Forelimb muscle (tissue), 1 donor: ENCODE results near the gene PPP2R2C. TPM values are rescaled to one million over a fixed set of nuclear protein-coding genes. Genes with fewer than 3 reads are reported as not detected.

Experiments used
- DNase-seq: peaks from one replicate; pipeline ENCODE4 v3.0.0-alpha.2; 2013; ENCODE audit warnings: low read depth
- polyA plus RNA-seq: library from polyadenylated mRNA; unstranded; fragments of 120-200 nt; gene quantifications from one replicate; pipeline ENCODE4 v1.2.1, GENCODE V29; 2013; ENCODE audit not compliant: insufficient read length

PPP2R2C gene
- polyA plus RNA-seq, 1 donor, result 0.13 TPM

DNA sequence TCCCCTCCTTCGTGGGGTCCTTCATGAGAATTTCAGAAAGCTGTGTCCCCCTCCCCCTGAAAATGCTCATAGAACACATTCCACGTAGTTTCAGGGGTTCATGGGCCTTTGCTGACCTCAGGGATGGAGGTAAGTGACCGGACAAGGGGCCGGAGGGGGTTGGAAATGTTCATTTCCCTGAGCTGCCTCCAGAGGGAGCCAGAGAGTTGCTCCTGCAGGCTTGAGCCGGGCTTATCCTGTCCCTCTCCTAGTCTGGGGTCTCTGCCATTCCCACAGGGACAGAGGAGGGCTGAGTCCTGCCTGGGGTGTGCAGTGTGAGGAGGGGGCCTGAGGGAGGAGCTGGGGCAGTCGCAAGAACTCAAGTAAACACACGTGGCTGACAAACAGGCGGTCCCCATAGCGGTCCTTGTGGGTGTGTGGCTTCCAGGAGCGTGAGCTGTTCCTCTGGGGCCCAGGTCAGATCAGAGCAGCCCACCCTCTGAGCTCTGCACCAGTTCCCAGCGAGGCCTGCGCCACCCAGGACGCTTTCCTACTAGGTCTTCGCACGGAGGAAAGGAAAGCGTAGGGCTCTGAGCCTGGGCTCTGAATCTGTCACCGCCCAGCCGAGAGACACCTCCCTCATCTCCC, 140.3 kb downstream of the PPP2R2C start:
- no peak for DNase-seq

DNA sequence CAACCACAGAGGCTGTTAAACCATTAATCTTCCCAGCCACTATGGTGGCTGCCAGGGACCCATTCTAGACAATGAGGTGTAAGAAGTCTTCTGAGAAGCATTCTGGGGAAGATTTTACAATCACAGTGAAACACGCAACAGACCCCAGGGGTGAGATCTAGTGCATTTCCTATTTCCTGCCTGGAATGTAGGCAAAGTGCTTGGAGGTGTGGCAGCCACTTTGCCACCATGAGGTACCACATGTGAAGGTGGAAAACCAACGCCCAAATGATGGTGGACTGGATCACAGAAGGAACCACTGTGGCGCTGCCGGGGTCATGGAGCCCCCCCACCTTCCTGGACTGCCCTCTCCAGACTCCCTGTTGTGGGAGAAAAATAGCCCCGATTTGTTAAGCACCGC, 140.9 kb downstream of the PPP2R2C start:
- no peak for DNase-seq

DNA sequence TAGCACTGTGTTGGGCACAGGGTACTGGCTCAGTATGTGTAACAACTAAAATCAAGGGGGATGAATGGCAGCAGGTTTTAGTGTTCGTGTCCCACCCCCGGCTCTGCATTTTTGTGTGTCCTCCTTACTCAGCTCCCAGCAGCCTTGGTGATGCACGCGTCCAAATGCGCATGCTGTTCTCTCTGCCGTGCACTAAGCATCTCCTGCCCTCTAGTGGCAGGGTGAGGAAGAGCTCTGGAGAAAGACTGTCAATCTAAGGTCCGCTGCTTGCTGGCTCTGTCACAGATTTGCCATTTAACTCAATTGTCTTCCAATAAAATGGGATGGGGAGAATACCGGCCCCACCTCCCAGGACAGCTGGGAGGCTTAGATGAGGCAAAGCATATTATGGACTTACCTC, 141.4 kb downstream of the PPP2R2C start:
- DNase-seq, result no peak

DNA sequence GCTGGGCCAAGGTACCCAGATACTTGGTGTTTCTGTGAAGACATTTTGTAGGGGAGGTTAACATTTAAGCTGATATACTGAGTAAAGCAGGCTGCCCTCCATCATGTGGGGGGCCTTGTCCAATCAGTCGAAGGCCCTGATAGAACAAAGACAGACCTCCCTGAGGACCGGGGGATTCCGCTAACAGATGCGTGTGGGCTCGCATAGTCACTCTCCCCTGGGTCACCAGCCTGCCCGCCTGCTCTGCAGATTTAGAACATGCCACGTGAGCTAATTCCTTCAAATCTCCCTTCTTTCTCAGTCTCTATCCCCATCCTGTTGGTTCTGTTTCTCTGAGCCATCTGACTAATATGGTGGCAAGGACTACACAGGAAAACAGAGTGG, 142.0 kb downstream of the PPP2R2C start:
- DNase-seq, result no peak

DNA sequence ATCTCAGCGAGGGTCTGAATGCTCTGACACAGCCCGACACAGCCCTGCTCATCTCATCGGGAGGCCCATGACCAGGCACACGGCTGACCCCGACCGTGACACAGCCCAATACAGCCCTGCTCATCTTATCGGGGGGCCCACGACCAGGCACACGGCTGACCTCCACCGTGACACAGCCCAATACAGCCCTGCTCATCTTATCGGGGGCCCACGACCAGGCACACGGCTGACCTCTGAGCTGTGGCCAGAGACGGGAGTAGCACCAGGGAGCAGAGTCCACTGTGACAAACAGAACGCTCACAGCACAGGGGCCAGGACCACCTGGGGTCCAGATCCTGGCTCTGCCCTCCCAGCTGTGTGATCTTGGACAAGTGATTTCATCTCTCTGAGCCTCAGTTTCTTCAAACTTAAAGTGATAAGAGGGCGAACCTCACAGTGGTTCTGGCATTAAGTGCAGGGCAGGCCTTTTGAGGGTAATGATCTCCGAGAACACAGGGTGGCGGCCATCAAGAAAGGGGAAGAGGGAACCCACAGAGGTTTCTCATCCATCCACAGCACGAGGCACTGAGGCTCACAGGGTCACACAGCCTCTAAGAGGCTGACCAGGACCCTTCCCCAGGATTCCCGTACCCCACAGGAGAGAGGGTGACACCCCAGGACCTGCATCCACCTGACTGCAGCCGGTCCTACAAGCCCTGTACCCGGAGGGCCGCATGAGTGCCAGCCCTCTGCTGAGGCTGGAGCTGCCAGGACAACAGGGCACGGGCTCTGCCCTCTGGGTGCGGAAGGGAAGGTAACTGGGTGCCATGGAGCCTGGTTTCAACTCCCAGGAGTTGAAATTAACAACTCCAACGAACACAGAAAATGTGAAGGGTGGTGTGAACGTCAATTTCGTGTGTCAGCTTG, 142.7 kb downstream of the PPP2R2C start:
- DNase-seq, result no peak

DNA sequence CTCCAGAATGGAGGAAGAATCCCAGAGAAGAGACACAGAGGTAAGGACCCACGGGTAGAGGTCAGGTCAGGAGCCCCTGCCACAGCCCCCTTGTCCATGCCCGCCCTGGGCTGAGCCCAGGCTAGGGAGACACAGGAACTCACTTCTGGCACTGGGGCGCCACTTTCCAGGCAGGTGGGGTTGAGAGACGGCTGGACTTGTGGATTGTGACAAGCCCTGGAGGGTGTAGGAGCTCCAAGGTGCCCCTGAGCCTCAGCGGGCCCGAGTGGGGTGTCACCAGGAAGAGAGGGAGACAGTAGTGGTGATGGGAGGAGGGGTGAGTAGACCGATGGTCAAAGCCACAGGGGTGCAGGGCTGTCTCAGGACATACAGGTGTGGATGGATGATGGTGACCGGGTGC, 143.9 kb downstream of the PPP2R2C start:
- no peak for DNase-seq

DNA sequence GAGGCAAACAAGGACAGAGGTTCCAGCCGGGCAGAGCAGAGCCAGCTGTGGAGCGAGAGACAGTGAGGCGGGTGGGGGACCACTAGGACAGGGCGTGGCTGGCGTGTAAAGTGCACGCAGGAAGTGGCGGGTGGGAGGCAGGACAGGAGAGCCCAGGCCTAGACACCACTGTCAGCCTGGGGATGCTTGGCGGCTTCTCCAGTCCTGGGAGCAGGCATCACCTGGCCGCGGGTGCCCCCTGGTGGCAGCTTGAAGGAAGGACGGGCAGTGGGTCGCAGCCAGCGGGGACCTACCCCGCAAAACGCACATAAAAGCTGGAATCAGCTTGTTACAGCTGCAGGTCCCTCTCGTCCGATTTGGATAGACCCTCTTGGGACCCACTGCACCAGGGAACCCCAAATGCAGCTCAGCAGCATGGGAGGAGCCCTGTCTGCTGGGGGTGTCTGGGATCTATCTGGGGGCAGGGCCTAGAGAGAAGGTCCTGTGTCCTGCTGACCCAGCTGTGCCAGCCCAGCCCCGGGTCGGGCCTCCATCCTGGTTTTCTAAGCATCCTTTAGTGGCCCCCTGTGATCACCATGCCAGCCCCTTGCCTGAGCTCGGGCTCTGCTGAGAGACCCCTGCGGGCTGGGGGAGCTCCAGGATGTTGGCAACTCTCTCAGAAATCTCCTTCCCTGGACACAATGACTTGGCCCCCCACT, 145.0 kb downstream of the PPP2R2C start:
- no peak for DNase-seq

DNA sequence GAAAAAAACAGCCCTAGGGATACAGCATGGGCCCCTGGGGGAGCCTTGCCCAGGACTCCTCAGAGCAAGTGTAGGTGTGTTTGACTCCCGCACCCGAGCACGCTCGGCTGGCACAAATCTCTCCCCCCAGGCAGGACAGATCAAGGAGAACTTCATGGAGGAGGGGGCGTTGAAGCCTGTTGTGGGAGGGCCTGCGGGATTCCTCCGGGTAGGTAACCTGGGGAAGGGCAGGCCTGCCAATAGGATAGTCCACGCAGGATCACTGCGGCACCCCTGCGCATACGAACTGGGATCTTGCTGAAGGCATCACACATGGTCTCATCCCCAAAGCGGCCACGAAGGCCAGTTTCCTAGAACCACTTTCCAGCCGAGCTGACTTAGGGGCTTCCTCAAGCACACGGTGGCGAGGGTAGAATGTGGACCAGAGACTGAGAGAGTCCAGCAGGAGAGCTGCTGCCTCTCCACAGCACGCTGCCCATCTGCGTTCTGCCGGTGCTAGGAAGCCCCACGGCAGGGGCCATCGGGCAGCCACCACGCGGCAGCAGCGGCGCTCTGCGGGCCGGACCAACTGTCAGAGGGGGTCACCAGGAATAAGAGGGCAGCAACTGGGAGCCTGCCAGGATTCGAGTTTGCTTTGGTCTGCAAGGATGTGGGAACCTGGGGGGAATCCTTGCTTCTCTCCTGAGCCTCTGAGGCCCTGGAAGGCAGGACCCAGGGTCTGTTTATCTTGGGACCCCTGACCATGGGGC, 145.9 kb downstream of the PPP2R2C start:
- no peak for DNase-seq

DNA sequence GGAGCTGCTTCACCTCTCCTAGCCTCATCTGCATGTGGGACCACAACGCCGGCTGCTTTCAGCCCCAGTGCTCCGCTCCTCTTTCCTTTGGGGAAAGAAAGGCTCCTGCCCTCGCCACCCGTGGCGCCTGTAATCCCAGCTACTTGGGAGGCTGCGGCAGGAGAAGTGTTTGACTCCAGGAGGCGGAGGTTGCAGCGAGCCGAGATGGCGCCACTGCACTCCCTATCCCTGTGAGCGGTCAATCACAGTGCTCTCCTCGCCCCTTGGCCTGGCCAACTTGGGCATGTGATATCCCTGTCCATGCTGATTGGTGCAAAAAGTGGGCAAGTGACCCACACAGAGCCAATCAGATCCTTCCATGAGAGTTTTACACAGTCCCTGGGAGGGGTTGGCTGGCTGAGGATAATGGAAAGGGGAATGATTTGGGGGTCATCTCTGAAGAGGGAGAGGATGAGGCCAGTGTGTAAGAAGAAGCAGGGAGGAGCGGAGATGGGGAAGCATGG, 146.6 kb downstream of the PPP2R2C start:
- DNase-seq, result no peak

DNA sequence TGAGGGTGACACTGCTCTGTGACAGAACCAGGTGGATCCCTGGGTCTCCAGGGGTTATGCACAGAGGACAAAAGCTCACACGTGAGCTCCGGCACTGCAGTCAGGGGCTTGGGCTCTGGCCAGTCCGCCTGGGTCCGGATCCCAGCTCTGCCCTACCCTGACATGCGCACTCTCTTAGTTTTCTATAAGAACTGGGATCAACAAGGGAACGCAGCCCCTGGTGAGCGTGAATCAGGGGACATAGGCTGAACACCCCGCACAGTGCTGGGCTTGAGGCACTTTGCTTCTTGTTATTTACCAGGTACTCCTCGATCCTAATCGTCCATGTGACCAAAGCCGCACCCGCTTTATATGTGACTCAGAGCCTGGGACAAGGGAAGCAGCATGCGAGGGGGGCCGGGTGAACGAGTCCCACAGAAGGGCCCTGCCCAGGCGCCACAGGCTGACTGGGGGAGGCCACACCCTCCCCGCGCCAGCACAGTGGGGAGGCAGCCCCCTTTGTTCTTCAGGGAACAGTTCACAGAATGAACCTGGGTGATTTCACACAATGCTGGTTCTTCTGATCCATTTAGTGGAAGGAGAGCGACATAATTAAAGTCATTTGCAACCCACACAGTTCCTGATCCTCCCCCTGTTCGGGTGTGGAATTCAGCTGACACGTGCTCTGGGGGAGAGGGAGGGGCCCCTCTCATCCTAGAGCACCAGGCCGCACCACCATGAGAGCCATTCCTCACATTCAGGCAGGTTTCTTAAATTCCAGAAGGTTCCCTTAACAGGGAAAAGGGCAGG, 147.2 kb downstream of the PPP2R2C start:
- no peak for DNase-seq

DNA sequence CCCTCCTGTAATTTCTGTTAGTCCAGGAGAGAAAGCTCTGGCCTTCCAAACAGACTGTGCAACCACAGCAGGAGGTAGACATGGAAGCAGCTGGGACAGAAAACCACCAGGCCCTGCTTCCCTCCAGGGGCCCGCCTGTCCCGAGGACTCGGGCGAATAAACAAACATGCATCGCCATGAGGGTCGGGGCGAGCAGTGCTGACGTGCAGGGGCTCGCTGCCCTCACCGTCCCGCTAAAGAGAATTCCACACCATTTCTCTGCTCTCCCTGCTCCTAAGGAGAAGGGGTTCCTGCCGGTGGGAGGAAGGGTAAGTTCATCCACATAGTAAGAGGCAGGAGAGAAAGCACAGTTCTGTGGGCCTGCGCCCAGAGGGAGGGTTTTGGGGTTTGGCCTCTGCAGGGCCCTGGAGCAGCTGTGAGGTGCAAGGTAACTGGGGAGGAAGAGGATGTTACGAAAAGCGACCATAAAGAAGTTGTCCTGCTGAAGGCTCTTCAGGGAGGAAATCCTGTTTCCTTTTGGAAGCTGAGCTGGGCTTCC, 147.9 kb downstream of the PPP2R2C start:
- no peak for DNase-seq

DNA sequence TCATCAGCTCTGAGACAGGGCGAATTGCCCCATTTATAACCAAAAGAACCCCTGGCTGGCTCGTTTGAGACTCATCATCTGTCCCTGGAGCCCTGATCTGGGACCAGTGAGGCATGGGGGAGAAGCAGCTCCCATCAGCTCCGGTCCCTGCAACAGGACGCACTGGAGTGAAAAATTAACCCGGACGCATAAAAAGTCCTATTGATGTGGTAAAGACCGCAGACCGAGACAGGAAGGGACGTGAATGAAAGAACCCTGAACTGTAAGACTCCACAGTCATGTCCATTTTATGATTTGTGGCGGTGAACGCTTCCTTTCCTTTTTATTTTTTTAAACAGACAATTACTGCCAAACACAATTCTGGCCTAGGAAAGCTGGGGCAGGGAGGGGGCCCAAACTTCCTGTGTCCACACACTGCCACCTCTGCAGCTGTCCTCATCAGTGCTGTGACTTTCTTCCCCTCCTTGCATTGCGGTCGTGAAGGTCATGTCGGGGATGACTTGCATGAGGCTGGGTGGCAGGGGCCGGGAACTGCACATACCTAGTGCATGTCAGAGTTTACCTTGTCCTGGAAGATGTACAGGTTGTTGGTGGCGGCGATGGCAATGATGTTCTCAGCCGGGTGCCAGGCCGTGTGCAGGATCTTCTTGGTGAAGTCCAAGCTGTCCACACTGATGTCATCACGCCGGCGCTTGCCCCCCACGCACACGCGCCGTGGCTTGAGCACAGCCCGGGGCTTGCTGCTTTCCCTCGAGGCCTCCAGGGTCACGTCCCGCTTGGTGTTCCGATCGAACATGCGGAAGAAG, 149.4 kb downstream of the PPP2R2C start:
- DNase-seq, result no peak

DNA sequence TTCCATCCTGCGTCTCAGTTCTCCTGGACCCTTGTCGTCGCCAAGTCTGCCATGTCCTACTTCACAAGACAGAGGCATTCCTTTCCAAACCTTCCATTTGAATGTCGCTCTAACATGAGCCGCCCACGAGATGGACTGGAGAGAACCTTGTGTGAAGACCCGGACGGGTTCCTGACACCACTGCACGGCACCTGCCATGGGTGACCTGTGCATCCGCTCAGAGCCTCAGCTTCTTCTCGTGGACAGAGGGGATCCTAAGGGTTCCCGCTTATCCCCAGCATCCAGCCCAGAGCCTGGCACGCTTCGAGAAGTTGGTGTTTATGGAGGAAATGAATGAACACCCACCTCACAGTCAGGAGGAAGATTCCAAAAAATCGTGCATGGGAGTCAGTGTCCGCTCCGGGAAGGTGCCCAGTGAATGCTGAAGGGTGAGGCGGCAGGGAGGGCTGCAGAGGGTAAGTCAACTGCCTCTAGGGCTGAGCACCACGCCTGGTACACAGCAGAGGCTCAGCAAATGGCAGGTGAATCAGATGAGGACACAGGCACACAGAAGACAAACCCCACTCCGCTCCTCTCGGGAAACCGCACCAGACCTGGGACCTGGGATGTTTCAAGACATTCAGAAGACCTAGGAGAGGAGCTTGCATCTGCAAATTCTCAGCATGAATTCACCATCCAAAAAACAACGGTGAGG, 150.2 kb downstream of the PPP2R2C start:
- no peak for DNase-seq

DNA sequence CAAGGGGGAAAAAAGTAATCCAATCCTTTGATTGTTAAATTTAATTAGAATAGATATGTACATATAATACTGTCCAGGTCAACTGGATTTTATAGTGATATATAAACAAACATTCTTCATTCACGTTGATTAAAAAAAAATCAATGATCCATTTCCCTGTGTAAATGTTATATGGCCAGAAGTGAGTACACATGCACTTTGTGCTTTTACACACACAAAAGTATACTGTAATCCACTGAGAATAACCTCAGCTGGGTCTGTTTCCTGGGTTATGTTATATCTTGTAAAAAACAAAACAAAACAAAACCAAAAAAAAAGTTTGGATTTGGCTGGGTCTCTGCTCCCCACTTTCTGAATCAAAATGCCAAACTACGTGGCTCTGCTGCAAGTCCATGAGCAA, 151.1 kb downstream of the PPP2R2C start:
- DNase-seq, result no peak

DNA sequence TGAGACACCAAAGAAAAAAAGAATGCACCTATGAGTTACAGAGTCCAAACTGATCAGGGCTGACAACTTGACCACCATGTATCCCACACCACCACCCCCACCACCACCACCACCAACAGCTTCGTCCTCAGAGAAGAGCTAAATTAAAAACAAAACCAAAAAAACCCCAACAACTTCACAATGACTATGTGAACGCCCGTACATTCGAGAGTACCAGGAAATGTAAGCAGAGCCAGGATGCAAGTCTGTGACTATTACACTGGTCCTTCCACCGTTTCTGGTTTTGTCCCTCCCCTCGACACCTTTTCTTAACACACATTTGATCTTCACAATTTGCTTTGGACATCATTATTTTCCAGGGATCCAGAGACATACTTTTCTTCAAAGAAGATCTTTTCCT, 151.8 kb downstream of the PPP2R2C start:
- DNase-seq, result no peak

DNA sequence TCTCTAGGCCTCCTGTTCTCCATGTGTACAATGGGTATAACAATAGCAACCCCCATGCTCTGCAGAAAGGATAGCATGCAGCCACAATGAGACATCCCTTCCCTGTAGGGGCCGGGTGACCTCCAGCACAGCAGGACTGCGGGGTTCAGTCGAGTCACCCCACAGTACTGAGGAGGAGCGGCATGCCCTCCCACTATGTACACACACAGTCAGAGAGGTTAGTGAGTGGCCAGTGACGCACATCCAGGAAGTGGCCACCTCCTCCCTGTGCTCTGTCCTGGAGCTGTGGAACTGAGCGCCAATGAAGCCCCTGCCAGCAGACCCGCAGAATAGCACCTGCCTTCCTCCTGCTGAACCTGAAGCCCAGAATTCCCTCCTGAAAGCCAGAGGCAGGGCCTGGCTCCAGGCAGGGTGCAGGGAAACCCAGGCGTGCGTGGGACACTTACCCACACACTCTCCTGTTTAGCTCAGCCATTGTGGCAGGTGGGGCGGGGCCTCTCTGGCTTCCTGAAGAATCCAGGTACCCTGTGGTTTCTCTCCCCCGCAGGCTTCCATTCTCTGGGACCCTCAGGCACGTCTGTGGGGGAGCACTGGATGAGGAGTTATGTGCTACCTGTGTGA, 152.8 kb downstream of the PPP2R2C start:
- DNase-seq, result no peak

DNA sequence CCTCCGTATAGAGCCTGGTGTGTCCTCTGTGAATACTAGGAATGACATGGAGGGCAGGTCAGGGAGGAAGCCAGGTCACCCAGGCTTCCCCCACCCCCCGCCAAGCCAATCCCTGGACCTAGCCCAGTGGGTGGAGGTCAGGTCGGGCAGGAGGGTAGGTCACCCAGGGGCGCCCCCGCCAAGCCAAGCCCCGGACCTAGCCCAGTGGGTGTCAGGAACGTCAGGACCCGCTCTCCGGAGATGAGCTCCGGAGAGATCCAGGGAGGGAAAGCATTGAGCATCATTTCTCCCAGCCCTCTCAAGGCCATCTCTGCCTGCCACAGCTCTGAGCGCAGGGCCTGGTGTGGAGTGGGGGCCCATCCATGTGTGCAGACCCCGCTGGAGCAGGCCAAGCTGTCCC, 154.2 kb downstream of the PPP2R2C start:
- DNase-seq, result no peak

DNA sequence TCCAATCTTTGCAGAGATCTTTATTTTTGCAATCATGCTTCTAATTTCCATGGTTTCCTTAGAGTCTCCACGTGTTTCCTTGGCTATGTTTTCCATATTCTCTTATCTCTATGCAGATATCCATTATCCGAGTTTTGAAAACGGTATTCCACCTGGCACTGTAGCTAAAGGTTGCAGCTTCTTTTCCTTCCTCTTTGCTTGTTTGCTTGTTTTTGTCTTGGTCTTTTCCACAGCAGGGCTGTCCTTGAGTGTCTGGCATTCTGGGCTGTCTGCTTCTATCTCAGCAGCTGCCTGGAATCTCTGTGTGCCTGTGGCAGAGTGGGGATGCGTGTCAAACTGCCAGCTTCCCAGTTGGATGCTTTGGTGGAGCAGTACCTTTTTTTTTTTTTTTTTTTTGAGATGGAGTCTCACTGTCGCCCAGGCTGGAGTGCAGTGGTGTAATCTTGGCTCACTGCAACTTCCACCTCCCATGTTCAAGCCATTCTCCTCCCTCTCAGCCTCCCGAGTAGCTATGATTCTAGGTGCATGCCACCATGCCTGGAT, 155.9 kb downstream of the PPP2R2C start:
- no peak for DNase-seq
